Central memory CD8-positive, alpha-beta T cell (primary cell): ENCODE results near the gene PLD5.

Source experiments
- ATAC-seq: fragments of 150-1000 bp; cut with Tn5 transposase; replicated peaks from 2 replicates; pipeline ENCODE4 v1.10.0; 2022; ENCODE audit warnings: mild to moderate bottlenecking, moderate FRiP score, moderate number of reproducible peaks; ENCODE audit not compliant: poor library complexity, severe bottlenecking; ENCODE audit errors: extremely low read depth
- DNase-seq, 2 donors: peaks; one replicate each; pipeline ENCODE4 v3.0.0; 2021; ENCODE audit warnings: low spot score in 2 of 2
- H3K27ac Mint-ChIP-seq: one replicate; pipeline ENCODE4 v1.8.0; 2022; ENCODE audit warnings: low read depth, mild to moderate bottlenecking, moderate library complexity, mixed read lengths
- H3K27me3 Mint-ChIP-seq: one replicate; pipeline ENCODE4 v1.8.0; 2022; ENCODE audit warnings: mixed read lengths
- H3K36me3 Mint-ChIP-seq: one replicate; pipeline ENCODE4 v1.8.0; 2022; ENCODE audit warnings: mild to moderate bottlenecking, moderate library complexity, mixed read lengths; ENCODE audit not compliant: insufficient read depth
- H3K4me1 Mint-ChIP-seq: one replicate; pipeline ENCODE4 v1.8.0; 2022; ENCODE audit warnings: mixed read lengths
- H3K4me3 Mint-ChIP-seq: one replicate; pipeline ENCODE4 v1.8.0; 2022; ENCODE audit warnings: mild to moderate bottlenecking, moderate library complexity, mixed read lengths
- H3K9me3 Mint-ChIP-seq: one replicate; pipeline ENCODE4 v1.8.0; 2022; ENCODE audit warnings: mixed read lengths

Gene PLD5

DNA sequence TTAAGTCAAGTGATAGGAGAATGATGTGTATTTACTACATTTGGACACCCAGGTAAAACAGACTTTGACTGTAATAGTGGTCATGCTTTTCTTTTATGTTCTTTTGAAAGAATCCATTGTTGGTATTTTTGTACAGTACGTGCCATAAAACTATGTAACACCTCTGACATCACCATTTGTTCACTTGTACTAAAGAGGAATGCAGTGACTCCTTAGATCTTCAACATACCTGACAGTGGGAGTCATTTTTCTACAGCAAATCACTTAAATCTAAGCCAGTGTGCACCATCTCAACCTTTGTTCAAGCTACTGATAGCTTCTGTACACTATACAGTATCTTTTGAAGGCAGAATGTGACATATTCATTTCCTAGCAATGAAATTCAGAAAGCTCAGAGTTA is 6.3 kb upstream of the PLD5 start:
- DNase-seq, result no peak
- Mint-ChIP-seq H3K4me3 (no peak overlapping the region), H3K27ac (no peak overlapping the region), H3K9me3 (no peaks in the 10 kb centered on the region), H3K4me1 (no peaks in the 10 kb centered on the region), H3K36me3 (no peaks in the 10 kb centered on the region), H3K27me3 (peaks cover 11% of the 10 kb centered on the region)
- ATAC-seq, result no peak

DNA sequence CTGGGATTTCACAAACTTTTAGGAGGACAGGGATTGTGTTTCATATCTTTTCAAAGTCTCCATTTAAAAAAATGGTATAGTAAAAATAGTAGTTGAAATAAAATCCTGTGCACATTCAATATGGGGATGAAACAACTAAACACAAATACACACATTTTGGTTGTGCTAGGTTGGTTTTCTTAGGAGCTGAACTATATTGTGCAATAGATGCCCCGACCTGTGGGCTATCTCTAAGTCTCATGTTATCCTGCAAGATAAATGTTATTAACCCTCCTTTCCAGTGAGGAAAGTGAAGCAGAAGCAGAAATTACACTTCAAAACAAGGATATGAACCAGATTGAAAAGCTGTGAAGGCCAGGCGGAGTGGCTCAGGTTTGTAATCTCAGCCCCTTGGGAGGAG is 1.3 kb upstream of the PLD5 start:
- peak overlapping the region; percentile 16 for H3K4me3 Mint-ChIP-seq
- H3K27ac Mint-ChIP-seq, result no peak overlapping the region
- H3K9me3 Mint-ChIP-seq, result no peaks in the 10 kb centered on the region
- H3K36me3 Mint-ChIP-seq, result no peaks in the 10 kb centered on the region
- peaks cover 8% of the 10 kb centered on the region for H3K4me1 Mint-ChIP-seq
- no peak for DNase-seq
- no peak for ATAC-seq
- peaks cover 51% of the 10 kb centered on the region for H3K27me3 Mint-ChIP-seq

DNA sequence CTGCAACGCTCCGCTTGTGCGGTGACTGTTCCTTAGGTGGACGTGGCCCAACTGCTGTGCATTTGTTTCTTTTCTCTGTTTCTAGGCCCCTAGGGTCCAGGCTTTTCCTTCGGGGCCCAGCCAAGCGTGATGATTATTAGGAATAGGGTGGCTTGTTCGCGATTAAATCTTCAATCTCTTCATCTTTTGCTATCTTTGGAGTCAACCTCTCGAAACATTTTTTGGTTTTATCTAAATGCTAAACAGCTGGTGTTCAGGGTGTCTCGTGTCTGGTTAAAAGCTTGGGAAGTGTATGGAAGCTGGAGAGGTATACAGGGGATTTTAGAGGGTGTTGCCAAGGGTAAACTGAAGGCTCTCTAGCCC is 844 bp upstream of the PLD5 start:
- H3K4me1 Mint-ChIP-seq, result peaks cover 8% of the 10 kb centered on the region
- H3K27me3 Mint-ChIP-seq, result peaks cover 55% of the 10 kb centered on the region
- no peaks in the 10 kb centered on the region for H3K9me3 Mint-ChIP-seq
- no peak overlapping the region for H3K27ac Mint-ChIP-seq
- DNase-seq (no peak), ATAC-seq (no peak)
- no peaks in the 10 kb centered on the region for H3K36me3 Mint-ChIP-seq
- H3K4me3 Mint-ChIP-seq, result peak overlapping the region; percentile 16

DNA sequence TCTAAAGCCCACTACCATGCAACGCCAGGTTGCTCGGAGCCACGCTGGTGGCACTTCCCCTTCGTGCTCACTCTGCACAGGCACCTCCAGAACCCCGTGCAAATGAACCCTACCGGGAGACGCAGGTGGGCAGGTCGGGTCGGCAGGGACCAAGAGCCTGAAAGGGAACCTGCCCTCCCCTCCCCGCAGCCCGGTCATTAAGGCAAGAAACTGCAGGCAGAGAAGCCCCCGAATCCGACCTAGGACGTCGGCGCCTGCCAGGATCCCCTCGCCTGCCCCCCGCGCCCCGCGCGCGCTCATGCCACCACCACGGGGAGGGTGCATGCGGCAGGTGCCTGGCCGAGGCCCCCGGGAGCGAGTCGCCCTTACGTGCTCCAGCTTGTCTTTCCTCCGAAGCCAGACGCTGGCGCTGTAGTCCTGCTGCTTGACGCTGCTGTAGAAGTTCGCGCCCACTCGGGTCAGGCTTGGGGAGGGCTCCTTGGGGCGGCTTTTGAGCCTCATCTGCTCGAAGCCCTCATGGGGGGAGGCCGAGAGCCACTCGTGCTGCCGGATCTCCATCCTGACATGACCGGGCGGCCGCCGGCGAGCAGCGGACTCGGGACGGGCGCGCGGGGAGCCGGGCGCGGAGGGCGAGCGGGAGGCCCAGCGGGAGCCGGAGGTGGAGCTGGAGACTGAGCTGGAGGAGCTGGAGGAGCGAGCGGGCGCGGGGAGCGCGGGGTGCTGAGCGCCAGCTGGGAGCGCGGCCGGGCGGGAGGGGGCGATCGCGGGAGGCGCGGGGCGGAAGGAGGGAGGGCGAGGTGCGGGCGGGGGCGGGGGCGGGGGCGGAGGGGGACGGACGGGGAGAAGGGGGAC is 552 bp downstream of the PLD5 start:
- DNase-seq, result no peak
- Mint-ChIP-seq H3K4me3 (peak overlapping the region; percentile 9), H3K36me3 (no peaks in the 10 kb centered on the region), H3K4me1 (peaks cover 8% of the 10 kb centered on the region), H3K27me3 (peaks cover 57% of the 10 kb centered on the region), H3K9me3 (no peaks in the 10 kb centered on the region), H3K27ac (no peak overlapping the region)
- ATAC-seq, result no peak

DNA sequence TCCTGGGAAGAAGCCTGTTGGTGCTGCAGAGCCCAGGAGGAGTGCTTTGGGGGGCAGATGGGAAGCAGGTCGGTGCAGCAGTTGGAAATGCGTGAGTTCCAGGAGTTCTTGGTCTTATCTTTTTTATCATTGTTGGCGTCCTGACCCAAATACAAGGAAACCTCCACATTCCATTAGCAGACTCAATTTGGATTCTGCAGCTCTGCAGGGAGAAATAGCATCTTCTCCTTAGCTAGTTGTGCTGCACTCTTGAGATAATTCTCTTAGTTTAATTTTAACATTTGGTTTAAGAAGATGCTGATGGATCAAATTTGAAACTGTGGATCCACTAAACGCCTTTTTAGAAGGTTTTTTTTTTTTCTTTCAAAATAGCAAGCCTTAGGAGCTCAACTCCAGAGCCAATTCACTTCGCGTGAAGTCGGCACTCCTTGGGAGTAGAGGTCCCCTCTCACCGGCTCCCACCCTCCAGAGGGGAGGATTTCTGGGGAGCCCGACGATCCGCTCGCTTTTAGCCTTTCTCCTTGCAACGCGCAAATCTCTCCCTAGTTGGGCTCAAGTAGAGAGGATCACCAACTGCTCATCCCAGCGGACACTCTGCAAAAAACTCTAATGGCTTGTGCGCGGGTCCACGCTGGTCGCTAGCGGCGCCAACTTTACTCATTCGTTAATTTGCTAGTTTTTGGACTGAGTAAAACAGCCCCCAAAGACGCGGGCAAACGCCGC is 1.3 kb downstream of the PLD5 start:
- peaks cover 8% of the 10 kb centered on the region for H3K4me1 Mint-ChIP-seq
- H3K9me3 Mint-ChIP-seq, result no peaks in the 10 kb centered on the region
- no peaks in the 10 kb centered on the region for H3K36me3 Mint-ChIP-seq
- H3K4me3 Mint-ChIP-seq, result peak overlapping the region; percentile 9
- no peak for ATAC-seq
- DNase-seq, result no peak
- no peak overlapping the region for H3K27ac Mint-ChIP-seq
- peaks cover 57% of the 10 kb centered on the region for H3K27me3 Mint-ChIP-seq

DNA sequence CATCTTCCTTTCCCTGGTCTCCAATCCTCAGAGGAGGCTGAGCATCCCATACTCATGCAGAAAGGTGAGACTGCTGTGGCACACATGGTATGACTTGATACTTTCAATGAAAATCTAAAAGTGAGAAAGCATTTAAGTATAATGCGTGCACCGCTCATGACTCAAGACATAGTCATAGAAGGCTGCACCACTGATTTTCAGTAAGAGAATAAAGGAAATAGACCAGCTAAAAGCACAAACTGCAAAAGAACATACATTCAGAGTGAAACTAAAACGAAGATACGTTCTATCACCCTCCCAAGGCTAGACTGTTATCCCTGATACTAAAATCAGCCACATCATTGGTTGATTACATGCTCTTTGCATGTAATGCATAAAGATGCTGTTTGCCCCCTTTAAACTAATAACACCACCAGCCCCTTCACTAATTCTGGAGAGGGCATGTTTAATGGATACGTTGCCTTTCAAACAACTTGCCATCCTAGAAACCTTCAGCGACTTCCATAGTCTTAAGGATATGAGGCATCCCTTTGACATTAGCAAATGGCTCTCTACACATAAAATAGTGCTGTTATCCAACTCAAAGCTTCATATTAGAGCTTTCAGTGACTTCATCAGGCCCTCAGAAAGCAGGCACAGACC is 2.1 kb downstream of the PLD5 start:
- ATAC-seq (no peak), DNase-seq (no peak)
- no peak overlapping the region for H3K4me3 Mint-ChIP-seq
- no peaks in the 10 kb centered on the region for H3K9me3 Mint-ChIP-seq
- no peaks in the 10 kb centered on the region for H3K36me3 Mint-ChIP-seq
- H3K4me1 Mint-ChIP-seq, result peaks cover 8% of the 10 kb centered on the region
- peaks cover 57% of the 10 kb centered on the region for H3K27me3 Mint-ChIP-seq
- no peak overlapping the region for H3K27ac Mint-ChIP-seq

DNA sequence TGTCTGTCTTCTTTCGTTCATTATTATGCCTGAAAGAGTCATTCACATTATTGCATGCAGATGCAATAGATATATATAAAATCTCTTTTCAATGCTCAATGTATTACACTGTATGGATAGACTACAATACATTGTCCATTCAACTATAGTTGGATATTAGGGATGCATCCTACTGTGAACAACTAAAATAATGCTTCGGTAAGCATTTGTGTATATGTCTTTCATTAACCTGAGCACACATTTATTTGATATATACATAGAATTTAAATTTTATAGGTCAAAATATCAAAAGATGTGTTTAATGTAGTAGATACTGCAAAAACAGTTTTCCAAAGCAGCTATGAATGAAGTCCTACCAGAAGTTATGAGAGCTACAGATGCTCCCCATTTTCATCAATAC is 8.9 kb downstream of the PLD5 start:
- Mint-ChIP-seq H3K27ac (no peak overlapping the region), H3K9me3 (no peaks in the 10 kb centered on the region), H3K4me3 (no peak overlapping the region), H3K36me3 (peaks cover 2% of the 10 kb centered on the region), H3K4me1 (no peaks in the 10 kb centered on the region), H3K27me3 (peaks cover 5% of the 10 kb centered on the region)
- no peak for ATAC-seq
- no peak for DNase-seq

DNA sequence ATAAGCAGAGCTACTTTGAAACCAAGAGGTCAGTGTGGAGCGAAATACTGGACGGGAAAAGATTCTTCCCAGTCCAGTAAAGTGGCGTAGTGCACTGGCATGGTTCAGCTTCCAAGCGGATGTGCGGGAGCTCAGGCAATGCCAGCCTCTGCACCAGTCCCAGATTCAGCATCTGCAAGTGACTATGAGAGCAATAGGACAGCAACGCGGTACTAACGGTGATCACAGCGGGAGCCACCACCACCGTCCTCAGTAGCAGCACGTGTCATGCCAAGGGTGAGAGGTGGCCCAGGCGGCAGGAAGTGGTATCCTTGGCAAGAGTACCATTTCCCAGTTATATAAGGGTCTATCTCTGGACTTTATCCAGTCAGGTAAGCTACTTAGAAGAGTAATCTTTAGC is 17.8 kb downstream of the PLD5 start:
- Mint-ChIP-seq H3K4me3 (no peak overlapping the region), H3K27me3 (no peaks in the 10 kb centered on the region), H3K27ac (no peak overlapping the region), H3K9me3 (peaks cover 4% of the 10 kb centered on the region), H3K4me1 (no peaks in the 10 kb centered on the region), H3K36me3 (peaks cover 2% of the 10 kb centered on the region)
- DNase-seq, result no peak
- no peak for ATAC-seq

DNA sequence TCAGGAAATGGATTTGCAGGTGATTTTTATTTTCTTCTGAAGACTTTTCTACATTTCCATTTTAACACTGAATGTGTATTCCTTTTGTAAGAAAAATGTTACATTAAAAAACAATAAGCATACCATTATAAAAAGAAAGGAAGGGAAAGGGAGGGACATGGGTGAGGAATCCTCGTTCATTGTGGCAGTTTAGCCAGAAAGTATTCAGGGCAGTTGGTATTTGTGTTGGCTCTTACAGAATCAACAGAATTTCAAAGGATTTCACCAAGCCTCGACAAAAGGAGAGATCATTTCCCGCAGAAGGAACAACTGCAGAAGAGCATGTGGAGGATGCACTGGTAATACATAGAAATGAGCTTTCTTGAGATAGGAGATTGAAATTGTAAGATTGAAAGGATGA is 35.0 kb downstream of the PLD5 start:
- no peak for DNase-seq
- H3K36me3 Mint-ChIP-seq, result no peaks in the 10 kb centered on the region
- H3K27me3 Mint-ChIP-seq, result peaks cover 6% of the 10 kb centered on the region
- H3K4me3 Mint-ChIP-seq, result no peak overlapping the region
- H3K27ac Mint-ChIP-seq, result no peak overlapping the region
- no peaks in the 10 kb centered on the region for H3K9me3 Mint-ChIP-seq
- ATAC-seq, result no peak
- H3K4me1 Mint-ChIP-seq, result no peaks in the 10 kb centered on the region

DNA sequence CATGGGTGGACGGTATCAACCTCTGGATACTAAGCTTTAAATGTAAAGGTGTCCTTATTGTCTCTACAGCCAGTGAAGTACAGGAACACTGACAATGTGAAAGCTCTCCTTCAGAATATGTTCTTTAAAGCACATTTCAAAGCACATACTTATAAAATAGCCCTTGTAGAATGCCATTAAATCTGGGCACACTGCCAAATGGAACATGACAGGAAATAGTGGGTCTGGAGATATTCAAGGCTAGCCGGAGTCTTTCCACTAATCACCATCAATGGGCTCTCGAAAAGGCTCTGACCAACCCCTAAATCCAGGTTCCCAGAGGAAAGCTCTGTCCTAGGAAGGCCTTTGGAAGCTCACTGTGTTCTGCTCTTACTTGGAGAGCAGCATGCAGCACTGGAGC is 46.6 kb downstream of the PLD5 start:
- Mint-ChIP-seq H3K27ac (no peak overlapping the region), H3K27me3 (peaks cover 30% of the 10 kb centered on the region), H3K4me3 (no peak overlapping the region), H3K4me1 (no peaks in the 10 kb centered on the region), H3K36me3 (no peaks in the 10 kb centered on the region), H3K9me3 (no peaks in the 10 kb centered on the region)
- DNase-seq (no peak), ATAC-seq (no peak)

DNA sequence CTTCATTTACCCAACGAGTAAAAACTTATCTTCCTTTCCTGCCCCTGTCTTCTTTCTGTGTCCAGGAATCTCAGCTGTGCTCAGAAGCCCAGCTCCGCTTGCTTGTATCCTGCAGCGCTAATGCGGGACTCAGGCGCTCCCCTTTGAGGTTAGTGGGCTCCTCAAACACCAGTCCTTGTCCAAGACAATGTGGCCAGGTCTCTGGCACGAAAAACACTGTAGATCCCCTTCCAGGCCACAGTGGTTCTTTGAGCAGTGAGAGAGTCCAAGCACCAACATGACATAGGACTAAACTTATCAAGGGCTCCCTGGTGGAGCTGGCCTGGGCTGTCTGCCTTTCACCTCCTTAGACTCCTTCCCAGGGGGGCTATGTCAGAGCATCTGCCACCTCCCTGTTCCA is 53.7 kb downstream of the PLD5 start:
- H3K4me1 Mint-ChIP-seq, result no peaks in the 10 kb centered on the region
- ATAC-seq (no peak), DNase-seq (no peak)
- H3K27me3 Mint-ChIP-seq, result peaks cover 21% of the 10 kb centered on the region
- no peak overlapping the region for H3K4me3 Mint-ChIP-seq
- no peaks in the 10 kb centered on the region for H3K9me3 Mint-ChIP-seq
- no peak overlapping the region for H3K27ac Mint-ChIP-seq
- no peaks in the 10 kb centered on the region for H3K36me3 Mint-ChIP-seq

DNA sequence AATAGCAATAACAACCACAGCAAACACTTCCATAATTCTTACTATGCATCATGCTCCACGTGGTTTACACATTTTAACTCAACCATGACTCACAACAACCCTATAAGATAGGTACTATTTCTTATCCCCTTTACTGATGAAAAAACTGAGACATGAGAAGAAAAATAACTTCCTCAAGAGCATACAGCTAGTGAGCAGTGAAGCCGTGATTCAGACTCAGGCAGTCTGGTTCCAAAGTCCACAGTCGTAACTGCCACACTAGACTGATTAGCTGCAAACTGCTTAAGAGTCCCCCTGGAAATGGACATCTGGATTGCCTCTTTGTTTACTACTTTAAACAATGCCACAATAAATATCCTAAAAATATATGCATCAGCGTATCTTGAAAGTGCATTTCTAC is 55.7 kb downstream of the PLD5 start:
- Mint-ChIP-seq H3K4me3 (no peak overlapping the region), H3K9me3 (no peaks in the 10 kb centered on the region), H3K27me3 (peaks cover 11% of the 10 kb centered on the region), H3K27ac (no peak overlapping the region), H3K36me3 (no peaks in the 10 kb centered on the region), H3K4me1 (no peaks in the 10 kb centered on the region)
- DNase-seq, result no peak
- ATAC-seq, result no peak
